Right lobe of liver (tissue), 4 donors: Measurements from ENCODE around the gene SUCO.

Experiments used
- POLR2A ChIP-seq: fragments of 450-650 bp; IDR thresholded peaks from one replicate; pipeline ENCODE4 v1.6.1; 2017; ENCODE audit warnings: antibody characterized with exemption, mild to moderate bottlenecking
- TF ChIP-seq, protein P1 (sequence below), 4 donors: fragments of 200-600 bp in 3 of 4; fragments of 450-650 bp in 1 of 4; IDR thresholded peaks; one replicate each; pipeline versions ENCODE4 v1.5.1 to v1.8.0; 2016 to 2022; ENCODE audit warnings: antibody characterized with exemption in 4 of 4, mild to moderate bottlenecking in 2 of 4
- donor health status: DM: no; HTN: no; CAD: no.
- donor health status: DM: no; HTN: no; CAD: no.
- donor health status: DM: no; HTN: yes; CAD: no.

DNA sequence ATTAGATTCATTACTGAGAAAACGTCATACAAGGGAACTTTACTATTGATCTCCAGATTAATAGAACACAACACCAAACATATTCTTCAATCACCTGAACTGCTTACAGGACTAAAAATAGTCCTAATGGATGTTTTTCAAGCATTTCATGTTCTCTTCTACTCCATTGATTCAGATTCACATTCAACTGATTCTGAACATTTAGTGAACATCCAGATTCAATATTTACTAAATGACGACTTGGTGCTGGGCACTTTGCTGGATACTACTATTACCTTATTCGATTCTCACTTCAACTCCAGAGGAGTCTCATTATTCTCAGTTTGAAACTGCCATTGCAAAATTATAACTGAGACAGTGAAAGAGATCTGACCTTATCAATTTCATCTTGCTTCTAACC is 18.8 kb upstream of the SUCO start:
- TF ChIP-seq, protein P1, sequence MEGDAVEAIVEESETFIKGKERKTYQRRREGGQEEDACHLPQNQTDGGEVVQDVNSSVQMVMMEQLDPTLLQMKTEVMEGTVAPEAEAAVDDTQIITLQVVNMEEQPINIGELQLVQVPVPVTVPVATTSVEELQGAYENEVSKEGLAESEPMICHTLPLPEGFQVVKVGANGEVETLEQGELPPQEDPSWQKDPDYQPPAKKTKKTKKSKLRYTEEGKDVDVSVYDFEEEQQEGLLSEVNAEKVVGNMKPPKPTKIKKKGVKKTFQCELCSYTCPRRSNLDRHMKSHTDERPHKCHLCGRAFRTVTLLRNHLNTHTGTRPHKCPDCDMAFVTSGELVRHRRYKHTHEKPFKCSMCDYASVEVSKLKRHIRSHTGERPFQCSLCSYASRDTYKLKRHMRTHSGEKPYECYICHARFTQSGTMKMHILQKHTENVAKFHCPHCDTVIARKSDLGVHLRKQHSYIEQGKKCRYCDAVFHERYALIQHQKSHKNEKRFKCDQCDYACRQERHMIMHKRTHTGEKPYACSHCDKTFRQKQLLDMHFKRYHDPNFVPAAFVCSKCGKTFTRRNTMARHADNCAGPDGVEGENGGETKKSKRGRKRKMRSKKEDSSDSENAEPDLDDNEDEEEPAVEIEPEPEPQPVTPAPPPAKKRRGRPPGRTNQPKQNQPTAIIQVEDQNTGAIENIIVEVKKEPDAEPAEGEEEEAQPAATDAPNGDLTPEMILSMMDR (IDR thresholded peaks at IDR 0.05) = no peak
- TF ChIP-seq POLR2A = no peak
